Suprapubic skin (tissue), 3 donors: ENCODE data around the gene COL23A1.

Source experiments
- EP300 ChIP-seq: sonication (generic); formaldehyde crosslinking; IDR thresholded peaks from one replicate; pipeline ENCODE4 v1.6.1; 2017; ENCODE audit warnings: antibody characterized with exemption
- POLR2A ChIP-seq, 2 donors: fragments of 450-650 bp; IDR thresholded peaks; one replicate each; pipeline ENCODE4 v1.6.1; 2017; ENCODE audit warnings: antibody characterized with exemption in 2 of 2, mild to moderate bottlenecking in 2 of 2, moderate library complexity in 2 of 2
- TF ChIP-seq, protein P1 (sequence below), 2 donors: fragments of 200-600 bp in 1 of 2; fragments of 450-650 bp in 1 of 2; sonication (generic) in 1 of 2; IDR thresholded peaks; one replicate each; pipeline ENCODE4 v1.5.1; 2016 to 2019; ENCODE audit warnings: antibody characterized with exemption in 2 of 2, mild to moderate bottlenecking in 1 of 2, moderate library complexity in 1 of 2

DNA sequence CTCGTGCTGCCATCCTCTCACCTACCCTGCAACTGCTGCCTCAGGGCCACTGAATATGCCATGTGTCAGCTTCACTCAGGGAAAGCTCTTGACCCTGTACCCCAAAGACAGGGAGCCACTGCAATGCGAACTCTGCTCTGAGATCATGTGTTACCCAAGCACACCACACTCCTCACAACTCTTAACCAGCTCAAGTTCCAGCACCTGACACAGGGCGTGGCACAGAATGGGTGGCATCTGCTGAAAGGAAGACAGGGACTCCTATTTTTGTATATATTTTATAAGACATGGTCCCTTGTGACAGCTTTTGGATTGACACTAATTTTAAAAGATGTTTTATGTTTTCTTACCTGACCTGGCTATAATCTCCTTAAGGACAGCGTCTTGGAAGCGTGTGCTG lies 368.3 kb downstream of the COL23A1 start:
- TF ChIP-seq, protein P1, sequence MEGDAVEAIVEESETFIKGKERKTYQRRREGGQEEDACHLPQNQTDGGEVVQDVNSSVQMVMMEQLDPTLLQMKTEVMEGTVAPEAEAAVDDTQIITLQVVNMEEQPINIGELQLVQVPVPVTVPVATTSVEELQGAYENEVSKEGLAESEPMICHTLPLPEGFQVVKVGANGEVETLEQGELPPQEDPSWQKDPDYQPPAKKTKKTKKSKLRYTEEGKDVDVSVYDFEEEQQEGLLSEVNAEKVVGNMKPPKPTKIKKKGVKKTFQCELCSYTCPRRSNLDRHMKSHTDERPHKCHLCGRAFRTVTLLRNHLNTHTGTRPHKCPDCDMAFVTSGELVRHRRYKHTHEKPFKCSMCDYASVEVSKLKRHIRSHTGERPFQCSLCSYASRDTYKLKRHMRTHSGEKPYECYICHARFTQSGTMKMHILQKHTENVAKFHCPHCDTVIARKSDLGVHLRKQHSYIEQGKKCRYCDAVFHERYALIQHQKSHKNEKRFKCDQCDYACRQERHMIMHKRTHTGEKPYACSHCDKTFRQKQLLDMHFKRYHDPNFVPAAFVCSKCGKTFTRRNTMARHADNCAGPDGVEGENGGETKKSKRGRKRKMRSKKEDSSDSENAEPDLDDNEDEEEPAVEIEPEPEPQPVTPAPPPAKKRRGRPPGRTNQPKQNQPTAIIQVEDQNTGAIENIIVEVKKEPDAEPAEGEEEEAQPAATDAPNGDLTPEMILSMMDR (IDR thresholded peaks at IDR 0.05): no peak
- TF ChIP-seq EP300 (no peak), POLR2A (IDR thresholded peaks at IDR 0.05) (no peak)
